Smooth muscle cell (in vitro differentiated cells): ENCODE results near the gene PDE8A. TPM values are rescaled to one million over a fixed set of nuclear protein-coding genes. Genes with fewer than 3 reads are reported as not detected.

Source experiments
- DNase-seq: peaks from one replicate; lab custom pipeline; 2025; ENCODE audit not compliant: unreplicated experiment; lab: John Stamatoyannopoulos, UW
- H2AFZ ChIP-seq: fragments of 200-600 bp; sonication (generic); 2 replicates; pipeline ENCODE4 v1.6.0; 2016; ENCODE audit warnings: antibody characterized with exemption, low read depth, mild to moderate bottlenecking
- H3F3A ChIP-seq: fragments of 200-600 bp; sonication (generic); 2 replicates; pipeline ENCODE4 v1.6.0; 2017; ENCODE audit warnings: antibody characterized with exemption, low read depth
- H3K27ac ChIP-seq: fragments of 200-600 bp; sonication (generic); 2 replicates; pipeline ENCODE4 v1.5.1; 2016; ENCODE audit warnings: low read depth, mild to moderate bottlenecking
- H3K27me3 ChIP-seq: fragments of 200-600 bp; sonication (generic); 2 replicates; pipeline ENCODE4 v1.6.1; 2016; ENCODE audit warnings: low read depth, mild to moderate bottlenecking
- H3K36me3 ChIP-seq: fragments of 200-600 bp; sonication (generic); 2 replicates; pipeline ENCODE4 v1.5.1; 2016; ENCODE audit warnings: low read depth
- H3K4me1 ChIP-seq: fragments of 200-600 bp; sonication (generic); 2 replicates; pipeline ENCODE4 v1.5.1; 2016; ENCODE audit warnings: low read depth
- H3K4me2 ChIP-seq: fragments of 200-600 bp; sonication (generic); 2 replicates; pipeline ENCODE4 v1.6.0; 2016; ENCODE audit warnings: mild to moderate bottlenecking
- H3K4me3 ChIP-seq: fragments of 200-600 bp; sonication (generic); 2 replicates; pipeline ENCODE4 v1.5.1; 2016; ENCODE audit warnings: mild to moderate bottlenecking
- H3K79me2 ChIP-seq: fragments of 200-600 bp; sonication (generic); 2 replicates; pipeline ENCODE4 v1.6.0; 2016; ENCODE audit warnings: low read depth, mild to moderate bottlenecking
- H3K9ac ChIP-seq: fragments of 200-600 bp; sonication (generic); 2 replicates; pipeline ENCODE4 v1.6.0; 2016; ENCODE audit warnings: low read depth
- H3K9me3 ChIP-seq: fragments of 200-600 bp; sonication (generic); replicated peaks from 2 replicates; pipeline ENCODE4 v1.5.1; 2016; ENCODE audit warnings: low read depth
- H4K20me1 ChIP-seq: fragments of 200-600 bp; sonication (generic); 2 replicates; pipeline ENCODE4 v1.6.0; 2016; ENCODE audit warnings: low read depth
- WGBS: methylation state at CpG from one replicate; pipeline ENCODE4 v1.1.7; 2016; ENCODE audit warnings: low lambda C conversion rate; 5-methylcytosine and 5-hydroxymethylcytosine counted together
- polyA plus RNA-seq: library from polyadenylated mRNA; unstranded; fragments of >200 nt; fragmentation: Nextera tagmentation; extraction: Ambion mirVana; gene quantifications from 2 replicates; pipeline ENCODE4 v1.2.1, GENCODE V29; 2016
- total RNA-seq: library from RNA; depleted of rRNA; stranded (reverse); fragments of >200 nt; gene quantifications from 2 replicates; pipeline ENCODE4 v1.2.3, GENCODE V29; 2014
- TF ChIP-seq, protein P1 (sequence below): fragments of 200-600 bp; sonication (generic); IDR thresholded peaks from 2 replicates; pipeline ENCODE4 v1.5.1; 2017; ENCODE audit warnings: borderline replicate concordance, mild to moderate bottlenecking, antibody characterized with exemption; ENCODE audit not compliant: insufficient read depth, poor library complexity, severe bottlenecking

The PDE8A gene
- total and polyA plus RNA-seq, 2 experiments from 2014 or later: 5.5 to 19.8 TPM

DNA sequence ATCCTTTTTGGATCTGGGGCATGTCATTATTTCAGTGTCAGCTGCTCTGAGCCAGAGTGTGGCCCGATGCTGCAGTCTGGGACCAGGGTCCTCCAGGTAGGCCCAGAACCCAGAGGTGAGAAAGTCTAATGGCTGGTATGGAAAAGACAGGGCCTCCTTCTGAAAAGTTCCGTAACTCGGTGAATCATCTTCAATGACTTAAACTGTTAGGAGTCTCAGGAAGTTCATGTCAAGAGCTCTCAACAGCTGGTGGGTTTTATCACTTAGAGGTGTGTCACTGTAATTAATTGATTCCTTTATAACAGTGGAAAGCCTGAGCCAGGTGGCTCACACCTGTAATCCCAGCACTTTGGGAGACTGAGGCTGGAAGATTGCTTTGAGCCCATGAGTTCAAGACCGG, 28.5 kb upstream of the PDE8A start:
- H3K9me3 ChIP-seq: no peaks in the 10 kb centered on the region
- H3F3A ChIP-seq: no peaks in the 10 kb centered on the region
- no peak overlapping the region for H3K9ac ChIP-seq
- no peak for DNase-seq
- no peaks in the 10 kb centered on the region for H3K79me2 ChIP-seq
- H3K36me3 ChIP-seq: no peaks in the 10 kb centered on the region
- H4K20me1 ChIP-seq: no peaks in the 10 kb centered on the region
- H3K27ac ChIP-seq: no peak overlapping the region
- no peaks in the 10 kb centered on the region for H3K27me3 ChIP-seq
- peaks cover 5% of the 10 kb centered on the region for H3K4me1 ChIP-seq
- 87% methylated on average over 4 of the region's 4 CpGs for WGBS
- H3K4me2 ChIP-seq: no peak overlapping the region
- TF ChIP-seq, protein P1, sequence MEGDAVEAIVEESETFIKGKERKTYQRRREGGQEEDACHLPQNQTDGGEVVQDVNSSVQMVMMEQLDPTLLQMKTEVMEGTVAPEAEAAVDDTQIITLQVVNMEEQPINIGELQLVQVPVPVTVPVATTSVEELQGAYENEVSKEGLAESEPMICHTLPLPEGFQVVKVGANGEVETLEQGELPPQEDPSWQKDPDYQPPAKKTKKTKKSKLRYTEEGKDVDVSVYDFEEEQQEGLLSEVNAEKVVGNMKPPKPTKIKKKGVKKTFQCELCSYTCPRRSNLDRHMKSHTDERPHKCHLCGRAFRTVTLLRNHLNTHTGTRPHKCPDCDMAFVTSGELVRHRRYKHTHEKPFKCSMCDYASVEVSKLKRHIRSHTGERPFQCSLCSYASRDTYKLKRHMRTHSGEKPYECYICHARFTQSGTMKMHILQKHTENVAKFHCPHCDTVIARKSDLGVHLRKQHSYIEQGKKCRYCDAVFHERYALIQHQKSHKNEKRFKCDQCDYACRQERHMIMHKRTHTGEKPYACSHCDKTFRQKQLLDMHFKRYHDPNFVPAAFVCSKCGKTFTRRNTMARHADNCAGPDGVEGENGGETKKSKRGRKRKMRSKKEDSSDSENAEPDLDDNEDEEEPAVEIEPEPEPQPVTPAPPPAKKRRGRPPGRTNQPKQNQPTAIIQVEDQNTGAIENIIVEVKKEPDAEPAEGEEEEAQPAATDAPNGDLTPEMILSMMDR: no peak
- no peak overlapping the region for H2AFZ ChIP-seq
- no peak overlapping the region for H3K4me3 ChIP-seq

DNA sequence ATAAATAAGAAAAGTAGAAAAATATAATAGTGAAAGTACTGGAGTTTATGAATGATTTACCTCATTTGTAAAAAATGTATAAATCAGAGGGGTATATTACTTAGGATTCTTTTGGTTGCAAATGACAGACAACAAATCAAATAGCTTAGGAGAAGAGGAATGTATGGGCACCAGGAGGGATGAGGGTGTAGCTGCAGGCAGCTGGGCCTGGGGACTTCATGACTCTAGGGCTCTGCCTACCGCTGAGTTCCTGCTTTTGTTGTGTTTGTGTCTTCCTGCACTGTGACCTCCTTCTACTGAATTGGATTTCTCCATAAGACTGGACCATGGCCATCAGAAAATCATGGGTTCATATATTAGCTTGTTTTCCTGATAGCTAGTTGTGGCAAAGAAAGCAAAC, 27.9 kb upstream of the PDE8A start:
- no peaks in the 10 kb centered on the region for H3K36me3 ChIP-seq
- 100% methylated on average over 1 of the region's 1 CpG for WGBS
- no peak overlapping the region for H3K27ac ChIP-seq
- H4K20me1 ChIP-seq: no peaks in the 10 kb centered on the region
- H3K79me2 ChIP-seq: no peaks in the 10 kb centered on the region
- no peaks in the 10 kb centered on the region for H3K27me3 ChIP-seq
- TF ChIP-seq, protein P1: no peak
- no peak overlapping the region for H3K4me3 ChIP-seq
- no peak for DNase-seq
- no peak overlapping the region for H3K4me2 ChIP-seq
- H3K9ac ChIP-seq: no peak overlapping the region
- H3K9me3 ChIP-seq: no peaks in the 10 kb centered on the region
- H2AFZ ChIP-seq: no peak overlapping the region
- H3F3A ChIP-seq: no peaks in the 10 kb centered on the region
- H3K4me1 ChIP-seq: peaks cover 5% of the 10 kb centered on the region

DNA sequence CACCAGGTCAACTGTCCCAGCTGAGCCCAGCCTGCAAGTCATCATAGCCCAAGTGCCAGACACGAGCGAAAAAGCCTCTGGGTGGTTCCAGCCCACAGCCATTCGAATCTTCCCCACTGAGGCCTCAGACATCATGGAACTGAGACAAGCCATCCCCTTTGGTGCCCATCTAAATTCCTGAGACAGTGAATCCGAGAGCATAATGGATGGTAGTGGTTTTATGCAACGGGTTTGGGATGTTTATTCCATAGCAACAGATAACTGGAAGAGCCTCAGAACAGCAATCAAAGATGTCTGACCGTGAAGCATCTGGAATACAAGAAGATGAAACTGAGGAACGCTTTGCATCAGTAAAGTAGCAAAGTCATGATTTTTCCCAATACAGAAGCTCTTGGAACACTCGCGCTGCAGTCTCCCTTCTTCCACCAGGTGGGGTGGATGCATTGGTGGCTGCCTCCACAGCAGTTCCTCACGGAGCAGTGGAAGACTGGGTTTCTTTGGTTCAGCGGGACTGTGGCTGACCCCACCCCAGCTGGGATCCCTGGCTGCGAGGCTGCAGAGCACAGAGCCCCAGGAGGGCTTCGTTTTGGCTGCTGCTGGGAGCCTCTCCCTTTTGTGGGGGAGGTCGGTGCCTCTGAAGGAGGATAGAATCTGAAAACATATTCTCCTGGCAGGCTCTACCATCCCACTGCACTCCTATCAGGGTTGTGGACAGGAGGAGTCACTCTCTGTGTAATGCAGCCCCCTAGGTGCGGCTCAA, 26.4 kb upstream of the PDE8A start:
- Histone ChIP-seq H3K9ac (no peak overlapping the region), H3K4me1 (peaks cover 5% of the 10 kb centered on the region), H2AFZ (peak overlapping the region; percentile 91), H3K9me3 (no peaks in the 10 kb centered on the region), H4K20me1 (no peaks in the 10 kb centered on the region), H3K27ac (no peak overlapping the region), H3F3A (peaks cover under 1% of the 10 kb centered on the region), H3K36me3 (no peaks in the 10 kb centered on the region), H3K4me3 (peak overlapping the region; percentile 31), H3K4me2 (peak overlapping the region; percentile 79), H3K27me3 (no peaks in the 10 kb centered on the region), H3K79me2 (no peaks in the 10 kb centered on the region)
- TF ChIP-seq, protein P1: peak; percentile 70
- 41% methylated on average over 15 of the region's 15 CpGs for WGBS
- DNase-seq: peak; percentile 6

DNA sequence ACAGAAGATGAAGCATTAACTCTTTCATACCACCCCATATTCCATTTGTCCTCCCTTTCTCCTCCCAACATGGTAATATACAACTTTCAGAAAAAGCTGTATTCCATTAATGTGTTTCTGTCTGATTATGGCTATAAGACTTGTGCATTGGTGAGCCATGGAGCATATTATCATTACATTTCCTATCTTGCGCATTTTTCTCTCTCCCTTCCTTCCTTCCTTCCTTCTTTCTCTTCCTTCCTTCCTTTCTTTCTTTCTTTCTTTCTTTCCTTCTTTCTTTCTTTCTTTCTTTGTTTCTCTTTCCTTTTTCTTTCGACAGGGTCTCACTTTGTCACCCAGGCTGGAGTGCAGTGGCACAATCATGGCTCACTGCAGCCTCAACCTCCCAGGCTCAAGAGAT, 25.5 kb upstream of the PDE8A start:
- Histone ChIP-seq H3K9me3 (no peaks in the 10 kb centered on the region), H3K4me1 (peaks cover 5% of the 10 kb centered on the region), H2AFZ (no peak overlapping the region), H3K36me3 (no peaks in the 10 kb centered on the region), H3K4me3 (no peak overlapping the region), H3K79me2 (no peaks in the 10 kb centered on the region), H3F3A (peaks cover 7% of the 10 kb centered on the region), H3K4me2 (no peak overlapping the region), H3K9ac (no peak overlapping the region), H3K27ac (no peak overlapping the region), H4K20me1 (no peaks in the 10 kb centered on the region), H3K27me3 (no peaks in the 10 kb centered on the region)
- WGBS: 97% methylated on average over 2 of the region's 2 CpGs
- no peak for DNase-seq
- TF ChIP-seq, protein P1: no peak
